ENCODE results near the gene KCNMA1. TPM values are rescaled to one million over a fixed set of nuclear protein-coding genes. Genes with fewer than 3 reads are reported as not detected.

The KCNMA1 gene
- total RNA-seq, 1 experiment from 2014 or later: 143 TPM

DNA sequence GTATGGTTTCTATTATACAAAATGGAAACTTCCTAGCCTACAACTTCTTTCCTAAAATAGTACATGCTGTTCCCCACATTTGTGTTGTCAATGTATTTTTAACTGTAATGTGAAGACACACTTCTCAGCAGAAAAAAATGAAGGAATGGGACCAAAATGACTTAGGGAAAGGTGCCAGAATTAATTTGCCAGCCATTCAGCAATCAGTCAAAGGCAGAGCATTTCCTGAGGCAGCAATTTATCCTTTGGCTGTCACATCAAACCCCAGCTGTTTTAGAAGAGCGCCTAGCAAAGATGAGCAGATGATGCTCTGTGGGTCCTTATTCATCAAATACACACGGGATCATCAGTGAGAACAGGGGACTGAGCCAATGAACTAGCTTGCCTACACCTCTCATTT is 592.5 kb downstream of the KCNMA1 start:
- Histone ChIP-seq H3K27me3 (ENCODE audit: low read length) (no peaks in the 10 kb centered on the region), H4K20me1 (ENCODE audit: low read length) (no peaks in the 10 kb centered on the region), H3F3A (ENCODE audit: low read length, unreplicated experiment) (peaks cover 5% of the 10 kb centered on the region), H3K27ac (ENCODE audit: low read length) (no peak overlapping the region), H3K4me1 (ENCODE audit: insufficient read depth, low read length) (peaks cover 19% of the 10 kb centered on the region), H3K36me3 (ENCODE audit: low read depth, low read length) (no peaks in the 10 kb centered on the region), H3K9ac (ENCODE audit: low read length) (no peak overlapping the region), H2AFZ (ENCODE audit: low read length) (no peak overlapping the region), H3K9me3 (ENCODE audit: low read length) (no peaks in the 10 kb centered on the region), H3K9me2 (replicated peaks; ENCODE audit: low read length) (no peaks in the 10 kb centered on the region), H3K4me3 (ENCODE audit: low read length) (no peak overlapping the region), H3K4me2 (ENCODE audit: low read length) (no peak overlapping the region), H3K79me2 (ENCODE audit: low read length) (no peaks in the 10 kb centered on the region)
- intact Hi-C loops (cut with micrococcal nuclease): loop anchor here (10.0 kb wide), 3 partner anchors 260 to 850 kb away; no protein-coding TSS in a partner anchor
- POLR2A ChIA-PET (ENCODE audit: unreplicated experiment): no interaction called here
- DNase-seq (no peak), ATAC-seq (no peak)
- BruUV-seq (replicated peaks): no TSS peak
- TF ChIP-seq, protein P1, sequence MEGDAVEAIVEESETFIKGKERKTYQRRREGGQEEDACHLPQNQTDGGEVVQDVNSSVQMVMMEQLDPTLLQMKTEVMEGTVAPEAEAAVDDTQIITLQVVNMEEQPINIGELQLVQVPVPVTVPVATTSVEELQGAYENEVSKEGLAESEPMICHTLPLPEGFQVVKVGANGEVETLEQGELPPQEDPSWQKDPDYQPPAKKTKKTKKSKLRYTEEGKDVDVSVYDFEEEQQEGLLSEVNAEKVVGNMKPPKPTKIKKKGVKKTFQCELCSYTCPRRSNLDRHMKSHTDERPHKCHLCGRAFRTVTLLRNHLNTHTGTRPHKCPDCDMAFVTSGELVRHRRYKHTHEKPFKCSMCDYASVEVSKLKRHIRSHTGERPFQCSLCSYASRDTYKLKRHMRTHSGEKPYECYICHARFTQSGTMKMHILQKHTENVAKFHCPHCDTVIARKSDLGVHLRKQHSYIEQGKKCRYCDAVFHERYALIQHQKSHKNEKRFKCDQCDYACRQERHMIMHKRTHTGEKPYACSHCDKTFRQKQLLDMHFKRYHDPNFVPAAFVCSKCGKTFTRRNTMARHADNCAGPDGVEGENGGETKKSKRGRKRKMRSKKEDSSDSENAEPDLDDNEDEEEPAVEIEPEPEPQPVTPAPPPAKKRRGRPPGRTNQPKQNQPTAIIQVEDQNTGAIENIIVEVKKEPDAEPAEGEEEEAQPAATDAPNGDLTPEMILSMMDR (conservative IDR thresholded peaks at IDR 0.05; ENCODE audit: low read depth, low read length): no peak
- TF ChIP-seq EZH2 (IDR thresholded peaks at IDR 0.05; ENCODE audit: low read length, unreplicated experiment) (no peak), EZH2phosphoT487 (IDR thresholded peaks at IDR 0.05; ENCODE audit: borderline replicate concordance, low read length) (no peak)
- CTCF ChIA-PET: interaction anchor here (0.6 kb wide), 1 partner anchor 656 kb away, joined by 4 read pairs; no protein-coding TSS in a partner anchor

DNA sequence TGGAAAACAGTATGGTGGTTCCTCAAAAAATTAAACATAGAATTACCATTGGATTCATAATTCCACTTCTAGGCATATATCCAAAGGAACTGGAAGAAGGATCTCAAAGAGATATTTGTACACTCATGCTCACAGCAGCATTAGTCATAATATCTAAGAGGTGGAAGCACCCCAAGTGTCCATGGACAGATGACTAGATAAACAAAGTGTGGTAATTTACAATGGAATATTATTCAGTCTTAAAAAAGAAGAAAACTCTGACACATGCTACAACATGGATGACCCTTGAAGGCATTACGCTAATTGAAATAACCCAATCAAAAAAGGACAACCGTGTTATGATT is 594.2 kb downstream of the KCNMA1 start:
- no peaks in the 10 kb centered on the region for H3K27me3 ChIP-seq (ENCODE audit: low read length)
- peak; percentile 78 for DNase-seq
- CTCF ChIA-PET: no interaction called here
- no peak overlapping the region for H3K4me3 ChIP-seq (ENCODE audit: low read length)
- no peak overlapping the region for H3K9ac ChIP-seq (ENCODE audit: low read length)
- intact Hi-C loops (cut with micrococcal nuclease): loop anchor here (1.0 to 10.0 kb wide), 5 partner anchors 69 to 849 kb away; no protein-coding TSS in a partner anchor
- TF ChIP-seq, protein P1 (conservative IDR thresholded peaks at IDR 0.05; ENCODE audit: low read depth, low read length): no peak
- TF ChIP-seq EZH2phosphoT487 (IDR thresholded peaks at IDR 0.05; ENCODE audit: borderline replicate concordance, low read length) (no peak), EZH2 (IDR thresholded peaks at IDR 0.05; ENCODE audit: low read length, unreplicated experiment) (no peak)
- H3K36me3 ChIP-seq (ENCODE audit: low read depth, low read length): no peaks in the 10 kb centered on the region
- no peaks in the 10 kb centered on the region for H3K79me2 ChIP-seq (ENCODE audit: low read length)
- H3F3A ChIP-seq (ENCODE audit: low read length, unreplicated experiment): peaks cover 5% of the 10 kb centered on the region
- peak; percentile 64 for ATAC-seq
- no TSS peak for BruUV-seq (replicated peaks)
- H3K4me2 ChIP-seq (ENCODE audit: low read length): peak overlapping the region; percentile 22
- peaks cover 19% of the 10 kb centered on the region for H3K4me1 ChIP-seq (ENCODE audit: insufficient read depth, low read length)
- no peaks in the 10 kb centered on the region for H4K20me1 ChIP-seq (ENCODE audit: low read length)
- POLR2A ChIA-PET (ENCODE audit: unreplicated experiment): no interaction called here
- H3K9me3 ChIP-seq (ENCODE audit: low read length): no peaks in the 10 kb centered on the region
- peak overlapping the region; percentile 59 for H3K27ac ChIP-seq (ENCODE audit: low read length)
- no peak overlapping the region for H2AFZ ChIP-seq (ENCODE audit: low read length)
- no peaks in the 10 kb centered on the region for H3K9me2 ChIP-seq (replicated peaks; ENCODE audit: low read length)

DNA sequence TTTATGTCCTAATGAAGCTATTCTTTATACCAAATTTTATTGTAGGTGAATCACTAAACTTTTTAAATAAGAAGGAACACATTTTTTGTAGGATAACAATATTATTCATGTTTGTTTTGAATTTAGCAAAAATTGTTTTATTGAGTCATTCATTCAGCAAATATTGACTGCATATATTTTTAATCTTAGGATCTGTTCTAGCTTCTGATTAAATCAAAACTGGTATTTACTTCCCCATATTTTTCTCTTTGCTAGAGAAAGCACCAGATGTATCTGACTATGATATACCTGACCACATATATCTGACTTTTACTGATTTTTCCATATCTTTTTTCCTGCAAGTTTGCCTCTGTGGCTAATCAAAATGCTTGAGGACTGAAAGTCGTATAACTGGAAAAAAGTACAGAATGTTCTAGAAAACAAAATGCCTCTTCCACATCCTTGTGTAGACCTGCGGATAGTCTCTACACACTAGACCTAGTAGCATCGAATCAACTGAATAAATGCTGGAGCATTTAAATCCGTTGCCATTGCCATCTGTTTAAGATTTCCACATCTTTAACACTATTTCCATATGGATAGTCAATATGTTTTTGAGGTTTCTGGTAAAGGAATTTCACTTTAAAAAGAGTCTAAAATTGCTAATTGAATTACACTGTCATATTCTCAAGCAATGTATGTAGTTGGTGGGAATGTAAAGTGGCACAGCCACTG is 594.7 kb downstream of the KCNMA1 start:
- DNase-seq (peak; percentile 82), ATAC-seq (peak; percentile 79)
- Histone ChIP-seq H3K4me3 (ENCODE audit: low read length) (no peak overlapping the region), H3K36me3 (ENCODE audit: low read depth, low read length) (no peaks in the 10 kb centered on the region), H3K4me1 (ENCODE audit: insufficient read depth, low read length) (peaks cover 19% of the 10 kb centered on the region), H3K4me2 (ENCODE audit: low read length) (peak overlapping the region; percentile 22), H2AFZ (ENCODE audit: low read length) (no peak overlapping the region), H4K20me1 (ENCODE audit: low read length) (no peaks in the 10 kb centered on the region), H3K9me2 (replicated peaks; ENCODE audit: low read length) (no peaks in the 10 kb centered on the region), H3K27ac (ENCODE audit: low read length) (peak overlapping the region; percentile 59), H3K79me2 (ENCODE audit: low read length) (no peaks in the 10 kb centered on the region), H3K9me3 (ENCODE audit: low read length) (no peaks in the 10 kb centered on the region), H3K27me3 (ENCODE audit: low read length) (no peaks in the 10 kb centered on the region), H3F3A (ENCODE audit: low read length, unreplicated experiment) (peaks cover 5% of the 10 kb centered on the region), H3K9ac (ENCODE audit: low read length) (peak overlapping the region; percentile 3; the same call in 1 of the 2 replicates)
- POLR2A ChIA-PET (ENCODE audit: unreplicated experiment): interaction anchor here (0.6 to 0.7 kb wide), 2 partner anchors 26 to 30 kb away, joined by 3 to 7 read pairs; no protein-coding TSS in a partner anchor
- TF ChIP-seq EZH2phosphoT487 (IDR thresholded peaks at IDR 0.05; ENCODE audit: borderline replicate concordance, low read length) (0 out of 2 replicates have a peak, but pooled peaks have one; percentile 7), EZH2 (IDR thresholded peaks at IDR 0.05; ENCODE audit: low read length, unreplicated experiment) (no peak)
- intact Hi-C loops (cut with micrococcal nuclease): loop anchor here (1.0 to 10.0 kb wide), 7 partner anchors 25 to 848 kb away; no protein-coding TSS in a partner anchor
- no TSS peak for BruUV-seq (replicated peaks)
- CTCF ChIA-PET: interaction anchor here (0.8 kb wide), 1 partner anchor 9 kb away, joined by 3 read pairs; no protein-coding TSS in a partner anchor

Measured in PC-3 (cell line).